Inflammatory macrophage treated with lipopolysaccharide for 1 hour (primary cell): ENCODE data around the gene PADI3.

Source experiments
- DNase-seq, 2 donors: peaks; one replicate each; pipeline ENCODE4 v3.0.0-alpha.2; 2020 to 2022

PADI3 gene

GRCh38 chr1:17274186-17275170 is 25.6 kb downstream of the PADI3 start:
- peak; percentile 13 to 60 for DNase-seq

DNA sequence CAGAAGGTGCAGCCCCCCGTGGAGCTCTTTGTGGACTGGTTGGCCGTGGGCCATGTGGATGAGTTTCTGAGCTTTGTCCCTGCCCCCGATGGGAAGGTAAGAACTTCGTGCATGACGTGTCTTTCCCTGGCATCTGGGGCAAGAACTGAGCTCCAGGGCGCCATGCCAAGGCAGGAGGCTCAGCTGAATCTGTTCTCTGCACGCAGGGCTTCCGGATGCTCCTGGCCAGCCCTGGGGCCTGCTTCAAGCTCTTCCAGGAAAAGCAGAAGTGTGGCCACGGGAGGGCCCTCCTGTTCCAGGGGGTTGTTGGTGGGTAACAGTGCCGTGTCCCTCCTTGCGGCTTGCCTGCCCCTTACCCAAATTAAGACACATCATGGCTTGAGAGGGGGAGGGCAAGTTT is 27.7 kb downstream of the PADI3 start:
- peak; percentile 11 to 12 for DNase-seq

DNA sequence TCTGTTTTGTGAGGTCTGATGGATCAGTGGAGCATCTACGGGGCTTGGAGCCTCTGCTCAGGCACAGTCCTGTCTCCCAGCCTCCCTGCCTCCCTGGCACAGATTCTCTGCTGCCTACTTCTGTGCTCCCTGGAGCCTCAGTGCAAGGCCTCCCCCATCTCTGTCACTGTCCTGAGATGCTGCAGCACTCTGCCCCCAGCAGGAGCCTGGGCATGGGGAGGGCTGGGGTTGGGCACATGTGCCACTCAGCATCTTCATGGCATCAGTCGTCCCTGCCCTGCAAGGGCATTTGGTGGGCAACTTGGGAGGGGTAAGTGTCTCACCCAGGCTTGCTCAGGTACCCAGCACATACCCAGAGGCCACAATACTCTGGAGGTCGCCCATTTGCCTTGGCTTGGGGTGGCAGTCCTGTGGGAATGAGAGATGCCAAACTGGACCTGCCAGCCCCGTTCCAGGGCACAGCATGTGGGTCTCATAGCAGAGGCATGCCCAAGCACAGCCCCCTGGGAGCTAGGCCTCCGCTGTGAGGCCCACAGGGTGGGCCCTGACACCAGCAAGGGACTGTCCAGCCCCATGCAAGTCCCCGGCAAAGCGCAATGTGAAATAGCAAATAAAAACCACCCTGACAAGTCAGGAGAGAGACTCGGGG is 28.7 kb downstream of the PADI3 start:
- DNase-seq, result no peak

DNA sequence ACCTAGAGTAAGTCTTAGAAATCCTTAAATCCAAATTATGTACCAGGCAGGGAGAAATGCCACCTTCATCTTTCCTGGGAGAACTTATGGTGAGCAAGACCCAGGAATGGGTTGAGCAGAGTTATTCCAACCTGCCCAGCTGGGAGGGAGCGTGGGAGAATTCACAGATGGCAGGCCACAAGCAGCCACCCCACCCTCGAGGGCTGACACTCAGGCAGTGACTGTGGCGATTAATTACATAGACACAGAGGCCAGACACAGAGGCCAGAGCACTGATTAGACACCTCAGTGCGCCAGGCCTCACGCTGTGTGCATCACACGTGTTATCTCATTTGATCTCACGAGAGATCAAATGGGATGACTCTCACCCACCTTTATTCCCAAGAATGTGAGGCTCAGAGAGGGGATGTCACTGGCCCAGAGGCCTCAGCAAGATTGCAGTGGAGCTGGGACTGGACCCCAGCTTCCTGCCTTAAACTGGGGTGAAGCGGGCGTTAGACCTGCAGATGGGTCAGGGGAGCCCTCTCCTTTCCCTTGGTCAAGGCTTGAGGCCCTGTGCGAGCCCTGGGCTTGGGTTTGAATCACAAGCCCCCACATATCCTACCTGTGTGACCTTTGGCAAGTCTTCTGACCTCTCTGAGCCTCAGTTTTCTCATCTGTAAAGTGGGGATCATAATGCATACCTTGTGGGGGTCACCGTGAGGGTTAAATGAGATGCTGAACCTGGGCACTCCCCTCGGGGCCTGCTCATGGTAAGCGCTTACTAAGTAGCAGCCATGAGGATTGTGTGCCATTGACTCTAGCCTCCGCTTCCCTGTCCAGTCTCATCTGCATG is 30.3 kb downstream of the PADI3 start:
- no peak for DNase-seq

- DNase-seq, result no peak
Observed at GRCh38 chr1:17280436-17280835, 31.5 kb downstream of the PADI3 start.

DNA sequence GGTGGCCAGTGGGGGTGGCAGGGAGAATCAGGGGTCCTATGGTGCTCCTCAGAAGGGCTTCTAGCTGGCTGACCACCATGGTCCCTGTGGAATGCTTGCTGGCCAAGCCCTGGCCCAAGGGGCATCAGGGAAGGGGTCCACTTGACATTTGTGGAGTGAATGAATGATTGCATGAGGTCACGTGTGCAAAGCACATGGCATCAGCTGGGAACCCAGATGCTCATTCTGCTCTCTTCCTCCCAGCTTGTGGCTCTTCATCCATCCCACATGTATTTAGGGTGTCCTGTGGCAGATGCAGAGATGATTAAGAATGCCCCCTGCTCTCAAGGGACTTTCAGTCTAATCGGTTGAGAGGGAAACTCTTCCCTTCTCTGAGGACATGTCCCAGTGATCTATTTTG is 32.0 kb downstream of the PADI3 start:
- no peak for DNase-seq

DNA sequence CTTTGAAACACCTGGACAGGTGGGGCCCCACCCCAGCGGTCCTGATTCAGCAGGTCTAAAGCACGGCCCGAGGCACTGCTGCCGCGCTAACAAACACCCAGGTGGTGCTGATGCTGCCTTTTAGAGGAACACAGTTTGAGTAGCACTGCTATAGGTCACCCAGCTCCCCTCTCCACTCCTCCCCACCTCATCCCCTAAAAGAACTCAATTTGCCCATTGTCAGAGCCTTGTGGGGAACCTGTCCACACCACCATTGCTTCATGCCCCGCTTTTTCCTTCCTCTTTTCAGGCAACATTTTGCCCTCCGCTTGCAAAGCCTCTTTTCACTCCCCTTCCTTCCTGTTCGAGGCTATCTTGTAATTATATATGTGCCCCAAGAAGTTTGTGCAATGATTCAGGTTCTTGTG is 32.9 kb downstream of the PADI3 start:
- peak; percentile 55 to 69 for DNase-seq

- DNase-seq, result no peak
Observed at GRCh38 chr1:17282836-17283235, 33.9 kb downstream of the PADI3 start.

DNA sequence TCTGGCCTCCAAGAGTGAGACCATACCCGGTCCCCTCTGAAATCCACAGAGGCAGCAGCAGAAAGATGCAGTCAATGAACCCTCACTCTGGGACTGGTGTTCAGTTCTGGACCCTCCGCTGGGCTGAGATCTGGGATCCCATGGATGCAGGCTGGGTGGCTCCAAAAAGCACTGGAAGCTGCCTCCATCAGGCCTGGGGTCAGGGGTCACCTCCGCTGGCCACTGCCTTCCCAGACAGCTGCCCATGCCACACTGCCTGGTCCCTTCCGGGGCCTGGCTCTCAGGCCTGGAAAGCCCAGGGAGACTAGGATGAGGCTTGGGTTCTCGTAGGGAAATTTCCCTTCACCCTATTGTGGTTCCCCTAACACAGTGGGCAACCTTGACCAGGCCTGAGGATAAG is 37.7 kb downstream of the PADI3 start:
- DNase-seq, result no peak

GRCh38 chr1:17287130-17287776 is 38.4 kb downstream of the PADI3 start:
- peak in 1 of 2 donors; percentile 51 for DNase-seq

GRCh38 chr1:17289721-17290120 is 40.8 kb downstream of the PADI3 start:
- no peak for DNase-seq

GRCh38 chr1:17290553-17290952 is 41.7 kb downstream of the PADI3 start:
- no peak for DNase-seq

DNA sequence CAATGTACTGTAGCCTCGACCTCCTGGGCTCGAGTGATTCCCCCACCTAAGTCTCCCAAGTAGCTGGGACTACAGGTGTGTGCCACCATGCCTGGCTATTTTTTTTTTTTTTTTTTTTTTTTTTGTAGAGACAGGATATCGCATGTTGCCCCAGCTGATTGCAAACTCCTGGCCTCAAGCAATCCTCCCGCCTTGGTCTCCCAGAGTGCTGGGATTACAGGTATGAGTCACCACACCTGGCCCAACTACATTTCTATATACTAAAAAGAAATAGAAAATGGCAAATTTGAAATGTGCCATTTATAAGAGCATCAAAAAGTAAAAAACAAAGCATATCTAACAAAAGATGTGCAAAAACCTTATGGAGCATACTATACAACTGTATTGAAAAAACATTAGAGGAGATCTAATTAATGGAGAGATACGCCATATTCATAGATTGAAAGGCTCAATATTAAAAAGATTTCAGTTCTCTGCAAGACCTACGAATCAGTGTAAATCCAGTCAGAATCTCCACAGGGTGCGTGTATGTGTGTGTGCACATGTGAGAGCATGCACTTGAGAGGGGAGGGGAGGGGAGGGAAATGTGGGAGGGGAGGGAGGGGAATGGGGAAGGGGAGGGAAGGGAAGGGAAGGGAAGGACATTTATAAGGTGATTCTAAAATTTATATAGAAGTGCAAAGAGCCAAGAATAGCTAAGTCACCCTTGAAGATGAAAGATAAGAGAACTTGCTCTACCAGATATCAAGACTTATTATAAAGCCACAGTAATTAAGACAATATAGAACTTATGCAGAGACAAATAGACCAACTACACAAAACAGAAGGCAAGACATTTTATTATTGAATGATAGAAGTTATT is 43.6 kb downstream of the PADI3 start:
- DNase-seq, result no peak

GRCh38 chr1:17293681-17294425 is 45.0 kb downstream of the PADI3 start:
- DNase-seq, result no peak

DNA sequence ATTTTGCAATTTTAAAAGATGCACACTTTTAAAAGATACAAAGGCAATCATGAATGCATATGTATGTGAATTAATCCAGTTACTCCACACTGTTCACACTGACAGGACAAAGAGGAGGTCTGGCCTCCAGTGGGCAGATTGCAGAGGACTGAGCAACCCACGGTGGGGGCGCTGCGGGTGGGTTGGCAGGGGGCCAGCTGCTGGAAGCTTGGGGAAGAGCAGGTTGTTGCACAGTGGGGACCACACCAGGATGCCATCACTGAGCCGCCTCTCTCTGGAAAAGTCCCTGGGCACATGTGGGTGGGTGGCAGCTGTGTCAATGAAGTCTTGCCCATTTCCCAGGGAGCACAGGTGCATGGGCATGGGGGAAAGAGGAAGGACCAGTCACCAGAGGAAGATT is 46.4 kb downstream of the PADI3 start:
- no peak for DNase-seq

DNA sequence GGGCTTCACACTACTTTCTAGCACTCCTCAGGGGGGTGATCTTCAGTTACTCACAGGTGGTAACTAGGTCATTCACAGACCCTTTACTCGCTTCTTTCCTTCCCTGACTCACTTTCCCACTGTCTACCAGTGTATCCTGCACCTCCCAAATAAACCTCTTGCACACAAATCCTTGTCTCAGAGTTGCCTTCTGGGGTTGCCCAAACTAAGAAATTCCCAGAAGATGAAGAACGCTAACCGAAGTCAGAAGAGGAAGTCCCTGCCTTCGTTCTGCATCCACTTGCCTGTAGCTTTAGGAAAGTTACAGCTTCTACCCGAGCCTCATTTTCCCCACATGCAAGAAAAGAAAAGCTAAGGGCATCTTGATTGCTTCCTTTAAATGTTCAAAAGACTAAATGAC is 47.2 kb downstream of the PADI3 start:
- peak in 1 of 2 donors; percentile 44 for DNase-seq

DNA sequence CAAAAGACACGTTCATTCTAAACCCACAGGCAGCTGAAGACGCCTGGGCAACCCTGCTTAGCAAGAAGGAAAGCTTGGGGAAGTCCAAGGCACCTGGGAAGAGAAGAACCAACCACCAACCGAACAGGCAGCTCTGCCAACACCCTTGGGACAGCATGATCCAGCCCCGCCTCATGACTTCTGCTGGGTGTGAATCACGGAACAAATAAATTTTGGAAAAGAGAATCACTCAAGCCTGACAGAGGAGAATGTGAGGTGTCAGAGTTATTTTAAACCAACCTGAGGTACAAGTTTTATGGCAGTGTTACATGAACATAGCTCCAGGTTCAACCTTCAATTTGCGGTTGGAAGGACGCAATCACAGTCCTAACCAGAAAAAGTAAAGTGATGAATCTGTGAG is 49.1 kb downstream of the PADI3 start:
- DNase-seq, result no peak

- no peak for DNase-seq
Observed at GRCh38 chr1:17301767-17302166, 52.9 kb downstream of the PADI3 start.

DNA sequence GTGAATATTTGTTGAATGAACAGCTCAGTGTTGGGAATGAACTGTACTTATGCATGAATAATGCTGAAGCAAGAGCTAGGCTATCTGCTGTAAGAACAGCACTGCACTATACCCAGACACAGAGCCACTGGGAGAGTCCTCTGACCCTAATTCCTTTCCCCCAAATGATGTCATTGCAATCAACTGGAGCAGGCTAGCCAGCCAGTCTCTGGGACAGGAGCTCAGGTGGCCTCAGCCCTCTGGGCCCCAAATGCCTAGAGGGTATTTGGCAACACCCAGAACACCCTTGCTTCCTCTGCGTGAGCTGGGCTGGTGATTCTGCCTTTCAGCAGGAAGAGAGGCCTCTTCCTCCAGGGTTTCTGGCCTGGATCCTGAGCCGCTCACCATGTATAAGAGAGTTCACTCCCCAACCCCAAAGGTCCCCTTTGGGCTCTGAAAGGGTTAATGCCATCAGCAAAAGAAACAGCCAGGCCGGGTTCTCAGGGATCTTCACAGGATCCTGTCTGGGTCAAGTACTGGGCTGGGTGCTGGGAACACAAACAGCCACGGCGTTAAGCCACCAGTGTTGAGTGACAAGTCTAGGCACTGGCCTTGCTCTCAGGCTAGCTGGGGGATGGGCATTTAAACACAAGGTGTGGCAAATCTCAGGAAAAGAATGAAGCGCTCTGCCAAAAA is 55.4 kb downstream of the PADI3 start:
- DNase-seq, result no peak

- no peak for DNase-seq
Observed at GRCh38 chr1:17304826-17305175, 55.9 kb downstream of the PADI3 start.
